GM19328 (cell line): ENCODE data around the gene PLEKHA7.
"Not testable (repeated sequence)": the region's sequence is repeated elsewhere in the genome, so short reads cannot be mapped to it uniquely, and the experiment has no call there.

Experiments
- ATAC-seq: cut with Tn5 transposase; IDR thresholded peaks from one replicate; pipeline ENCODE4 v1.9.1; 2021; ENCODE audit warnings: mild to moderate bottlenecking, moderate library complexity; ENCODE audit not compliant: unreplicated experiment

PLEKHA7 gene

DNA sequence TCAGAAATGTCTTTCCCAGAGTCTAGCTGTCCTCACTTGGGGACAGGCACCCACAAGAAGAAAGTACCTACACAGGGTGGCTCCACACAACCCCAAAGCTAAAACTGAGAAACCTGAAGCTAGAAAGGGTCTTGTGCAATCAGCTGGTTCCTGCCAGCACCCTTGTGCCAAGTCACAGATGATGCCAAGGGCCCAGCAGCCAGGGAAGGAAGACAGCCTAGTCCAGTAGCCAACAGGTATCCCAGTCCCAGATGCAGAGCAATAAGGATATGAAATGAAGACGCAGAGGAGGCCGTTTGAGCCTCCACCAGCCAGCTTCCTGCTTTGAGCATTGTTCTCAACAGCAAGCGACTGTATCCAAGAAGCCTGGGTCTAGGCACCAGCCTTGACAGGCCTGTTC lies 6.1 kb downstream of the PLEKHA7 start:
- ATAC-seq = no peak

DNA sequence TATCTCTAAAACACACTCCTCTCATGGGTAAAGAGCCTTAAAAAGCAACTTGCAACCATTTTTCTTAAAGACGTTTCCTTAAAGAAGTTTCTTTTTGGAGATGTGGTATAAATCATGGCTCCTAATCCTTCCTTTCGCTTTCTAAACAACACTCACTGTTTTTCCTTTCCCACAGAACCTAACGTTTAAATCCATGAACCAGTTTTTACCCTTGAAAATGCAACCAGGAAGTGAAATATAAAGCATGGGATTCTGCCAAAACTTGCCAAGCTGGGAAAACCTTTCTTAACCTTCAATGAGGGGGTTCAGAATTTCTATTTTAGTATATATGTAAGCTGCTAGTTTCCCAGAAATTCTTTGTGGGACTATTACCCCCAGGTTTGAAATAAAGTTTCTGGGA lies 8.6 kb downstream of the PLEKHA7 start:
- no peak for ATAC-seq

DNA sequence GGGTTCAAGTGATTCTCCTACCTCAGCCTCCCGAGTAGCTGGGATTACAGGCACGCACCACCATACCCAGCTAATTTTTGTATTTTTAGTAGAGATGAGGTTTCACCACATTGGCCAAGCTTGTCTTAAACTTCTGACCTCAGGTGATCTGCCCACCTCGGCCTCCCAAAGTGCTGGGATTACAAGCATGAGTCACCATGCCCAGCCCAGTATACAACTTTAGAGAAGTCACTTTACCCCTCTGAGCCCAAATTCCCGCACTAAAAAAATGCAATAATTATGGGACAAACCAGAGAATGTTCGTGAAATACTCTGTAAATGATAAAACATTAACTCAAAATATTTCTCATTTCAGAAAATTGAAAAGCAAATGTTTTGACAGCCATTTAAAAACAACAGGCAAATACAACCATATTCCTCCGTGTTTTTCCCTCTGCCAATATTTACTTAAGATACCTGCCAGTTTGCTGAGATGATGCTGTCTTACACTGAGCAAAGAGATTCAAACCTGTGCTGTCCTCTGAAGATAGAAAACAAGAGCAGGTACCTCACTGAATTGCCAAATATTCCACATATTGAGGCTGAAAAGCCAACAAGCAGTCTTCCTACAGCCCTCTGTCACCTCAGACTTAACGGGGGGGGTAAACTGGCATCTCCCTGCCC lies 9.6 kb downstream of the PLEKHA7 start:
- no peak for ATAC-seq

DNA sequence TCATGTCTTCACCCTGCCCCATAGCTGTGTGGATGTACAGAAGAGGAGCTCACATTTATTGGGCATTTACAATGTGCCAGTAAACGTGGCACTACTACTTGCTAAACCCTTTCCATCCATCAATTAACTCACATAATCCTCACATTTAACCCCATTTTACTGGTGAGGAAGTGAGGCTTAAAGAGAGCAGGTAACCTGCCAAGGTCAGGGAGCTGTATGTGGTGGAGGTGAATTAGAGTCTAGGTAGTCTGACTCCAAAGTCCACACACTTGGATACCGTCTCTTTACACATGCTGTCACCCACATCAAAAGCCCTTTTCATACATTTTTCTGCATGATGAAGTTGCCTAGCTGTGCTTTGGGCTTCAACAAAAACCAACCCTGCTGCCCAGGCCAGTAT lies 10.8 kb downstream of the PLEKHA7 start:
- ATAC-seq = no peak

DNA sequence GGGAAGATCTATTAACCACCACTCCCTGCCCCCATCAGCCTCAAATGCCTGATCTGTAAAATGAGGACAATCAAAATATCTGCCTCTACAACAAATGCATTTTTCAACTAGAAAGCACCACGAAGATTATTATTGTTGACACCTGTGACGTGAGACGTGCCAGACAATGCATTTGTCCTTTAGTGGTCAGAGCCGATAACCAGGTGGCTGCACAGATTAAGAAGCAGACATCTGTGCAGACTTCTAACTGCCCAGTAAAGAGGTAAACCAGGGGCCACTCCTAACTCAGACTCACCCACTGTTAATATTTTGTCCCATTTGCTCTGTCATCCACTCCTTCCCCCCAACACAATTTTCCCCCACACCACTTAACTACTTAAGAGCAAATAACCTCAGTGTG lies 11.7 kb downstream of the PLEKHA7 start:
- ATAC-seq = no peak

DNA sequence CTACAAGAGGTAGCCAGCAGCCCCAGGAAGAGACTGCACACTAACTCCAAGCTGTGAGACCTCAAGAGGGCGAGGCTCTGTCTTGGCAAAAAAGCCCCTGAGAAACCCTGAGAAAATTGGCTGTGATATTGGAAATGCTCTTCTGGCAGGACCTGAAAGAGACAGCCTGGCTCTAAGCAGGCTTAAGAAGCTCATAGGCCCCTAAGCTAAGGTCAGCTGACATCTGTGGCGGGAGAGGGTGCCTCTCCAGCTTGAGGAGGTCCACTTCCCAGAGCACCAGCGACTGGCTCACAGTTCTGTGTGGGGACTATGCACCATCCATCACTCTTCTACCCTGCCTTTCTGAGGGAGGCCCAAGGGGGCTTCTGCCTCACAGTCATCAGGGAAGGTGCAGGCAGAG lies 12.4 kb downstream of the PLEKHA7 start:
- no peak for ATAC-seq

DNA sequence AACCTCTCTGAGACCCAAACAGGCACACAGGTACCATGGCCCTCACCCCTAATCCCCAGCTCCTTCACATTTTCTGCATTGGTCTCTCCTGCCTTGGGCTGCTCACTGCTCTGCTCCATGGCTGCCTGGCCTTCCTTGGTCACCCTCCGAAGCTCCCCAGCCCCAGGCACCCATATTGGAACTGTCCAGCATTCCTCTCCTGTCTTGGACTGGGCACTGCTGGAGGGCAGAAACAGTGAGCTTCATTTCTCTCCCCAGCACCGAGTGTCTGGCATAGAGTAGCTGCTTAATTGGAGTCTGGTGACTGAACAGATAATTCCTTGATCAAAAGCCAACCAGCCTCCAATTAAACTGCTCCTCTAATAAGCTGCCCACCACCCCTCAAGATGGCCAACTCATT lies 13.2 kb downstream of the PLEKHA7 start:
- ATAC-seq = no peak

DNA sequence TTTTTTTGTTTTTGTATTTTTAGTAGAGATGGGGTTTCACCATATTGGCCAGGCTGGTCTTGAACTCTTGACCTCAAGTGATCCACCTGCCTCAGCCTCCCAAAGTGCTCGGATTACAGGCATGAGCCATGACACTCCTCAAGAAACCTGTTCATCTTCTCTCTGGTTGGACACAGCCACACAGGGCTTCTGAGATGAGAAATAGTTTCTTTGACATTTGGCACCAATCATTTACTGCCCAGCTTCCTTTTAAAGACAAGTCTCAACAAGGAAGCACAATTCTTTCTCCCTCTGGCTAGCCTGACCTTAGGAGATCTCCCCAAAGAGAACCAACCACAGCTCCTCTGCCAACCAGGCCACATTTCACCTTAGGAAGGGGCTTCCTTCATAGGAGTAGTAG lies 14.0 kb downstream of the PLEKHA7 start:
- ATAC-seq = not testable (repeated sequence)

DNA sequence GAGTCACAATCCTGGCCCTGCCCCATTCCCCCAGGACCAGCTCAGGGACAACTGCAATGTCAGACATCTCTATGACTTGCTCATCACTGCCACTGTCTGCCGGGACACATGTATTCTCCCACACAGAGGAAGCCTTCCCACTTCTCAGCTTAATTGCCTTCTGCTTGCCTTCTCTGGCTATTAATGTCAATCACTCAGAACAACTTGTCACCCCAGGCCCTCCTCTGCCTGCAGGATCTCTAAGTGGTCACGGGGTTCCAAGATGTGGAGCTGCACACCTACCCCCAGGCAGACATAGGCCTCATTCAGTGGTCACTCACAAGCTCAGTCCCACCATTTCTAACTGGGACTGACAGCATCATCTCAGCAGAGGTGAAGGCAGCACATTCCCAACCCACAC lies 15.1 kb downstream of the PLEKHA7 start:
- ATAC-seq = no peak

DNA sequence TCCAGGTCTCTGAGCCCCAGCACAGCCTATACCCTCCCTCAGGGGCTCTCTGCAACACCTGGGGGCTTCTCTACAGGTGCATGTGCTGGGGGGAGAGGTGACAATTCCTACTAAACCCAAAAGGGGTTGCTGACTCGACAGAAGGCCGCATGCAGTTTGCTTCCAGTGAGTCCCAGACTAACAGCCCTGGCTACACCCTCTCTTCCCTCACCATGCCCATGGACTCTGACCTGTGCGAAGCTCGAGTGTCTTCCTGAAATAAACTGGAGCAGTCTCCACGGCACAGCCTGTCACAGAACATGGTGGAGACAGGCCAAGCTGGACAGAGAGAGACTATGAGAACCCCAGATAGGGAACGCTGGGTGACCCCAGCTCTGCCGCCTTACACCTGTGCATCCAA lies 16.6 kb downstream of the PLEKHA7 start:
- ATAC-seq = no peak

DNA sequence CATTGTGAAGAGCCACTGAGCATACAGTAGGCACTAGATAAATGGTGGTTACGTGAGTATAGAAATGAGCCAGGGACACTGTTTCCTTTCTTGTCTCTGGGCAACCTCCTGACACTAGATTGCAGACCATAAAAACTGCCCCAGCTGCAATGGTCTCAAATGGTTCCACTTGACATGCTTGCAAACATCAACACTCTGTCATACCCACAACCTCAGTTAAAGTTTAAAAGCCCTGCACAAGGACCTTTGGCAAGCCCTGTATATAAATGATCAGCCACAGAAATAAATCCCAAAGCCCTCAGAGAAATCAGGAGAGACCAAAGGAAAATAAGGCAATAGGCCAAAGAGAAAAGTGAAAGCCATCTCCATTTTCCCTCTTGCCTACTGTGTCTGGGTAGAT lies 20.7 kb downstream of the PLEKHA7 start:
- no peak for ATAC-seq

DNA sequence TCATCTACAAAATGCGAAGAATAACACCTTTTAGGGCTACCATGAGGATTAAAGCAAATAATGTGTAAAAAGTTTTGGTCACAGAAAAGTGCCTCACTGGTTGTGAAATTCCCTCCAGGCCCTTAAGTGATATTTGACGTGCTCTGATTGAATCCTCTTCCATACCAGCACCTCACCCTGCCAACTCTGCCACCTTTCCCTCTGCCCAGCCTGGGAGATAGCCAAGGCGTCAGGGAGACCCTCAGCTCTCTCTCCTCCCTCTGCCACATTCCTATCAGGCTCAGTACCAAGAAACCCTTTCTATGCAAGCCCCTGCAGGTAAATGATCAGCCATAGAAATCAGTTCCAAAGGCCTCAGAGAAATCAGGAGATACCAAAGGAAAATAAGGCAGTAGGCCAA lies 21.4 kb downstream of the PLEKHA7 start:
- ATAC-seq = no peak

DNA sequence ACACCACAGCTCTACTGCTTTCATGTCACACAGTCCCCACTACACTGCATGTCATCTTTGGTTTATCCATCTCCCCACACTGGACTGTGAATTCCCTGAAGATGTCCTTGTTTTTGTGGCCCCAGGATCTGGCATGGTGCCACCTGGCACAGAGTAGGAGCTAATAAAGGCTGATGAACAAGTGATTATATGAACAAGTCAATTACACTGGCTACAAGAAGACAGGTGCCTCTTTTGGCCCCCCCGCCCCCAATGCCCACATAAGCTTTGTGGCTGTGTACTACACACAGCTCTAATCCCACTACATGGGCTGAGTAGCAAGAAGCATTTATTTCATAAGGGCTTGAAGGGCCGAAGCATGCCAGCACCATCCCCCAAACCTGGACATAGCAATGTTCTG lies 24.7 kb downstream of the PLEKHA7 start:
- ATAC-seq = no peak

DNA sequence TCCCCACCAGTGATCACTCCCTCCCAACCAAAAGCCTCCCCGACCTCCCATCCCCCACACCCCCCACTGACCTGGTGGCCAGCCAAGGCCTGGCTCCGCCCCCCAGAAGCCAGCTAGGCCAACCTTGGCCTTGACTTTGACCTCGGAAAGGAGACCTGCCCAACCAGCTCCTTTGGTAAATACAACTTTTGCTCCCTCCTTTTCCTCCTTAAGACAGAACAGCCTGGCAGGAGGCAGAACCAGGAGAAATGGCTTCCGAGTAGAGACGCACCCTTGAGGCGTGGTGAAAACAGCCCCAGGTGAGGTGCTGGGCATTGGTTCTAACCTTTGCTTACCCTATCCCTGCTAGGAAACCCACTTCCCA lies 27.0 kb downstream of the PLEKHA7 start:
- no peak for ATAC-seq

DNA sequence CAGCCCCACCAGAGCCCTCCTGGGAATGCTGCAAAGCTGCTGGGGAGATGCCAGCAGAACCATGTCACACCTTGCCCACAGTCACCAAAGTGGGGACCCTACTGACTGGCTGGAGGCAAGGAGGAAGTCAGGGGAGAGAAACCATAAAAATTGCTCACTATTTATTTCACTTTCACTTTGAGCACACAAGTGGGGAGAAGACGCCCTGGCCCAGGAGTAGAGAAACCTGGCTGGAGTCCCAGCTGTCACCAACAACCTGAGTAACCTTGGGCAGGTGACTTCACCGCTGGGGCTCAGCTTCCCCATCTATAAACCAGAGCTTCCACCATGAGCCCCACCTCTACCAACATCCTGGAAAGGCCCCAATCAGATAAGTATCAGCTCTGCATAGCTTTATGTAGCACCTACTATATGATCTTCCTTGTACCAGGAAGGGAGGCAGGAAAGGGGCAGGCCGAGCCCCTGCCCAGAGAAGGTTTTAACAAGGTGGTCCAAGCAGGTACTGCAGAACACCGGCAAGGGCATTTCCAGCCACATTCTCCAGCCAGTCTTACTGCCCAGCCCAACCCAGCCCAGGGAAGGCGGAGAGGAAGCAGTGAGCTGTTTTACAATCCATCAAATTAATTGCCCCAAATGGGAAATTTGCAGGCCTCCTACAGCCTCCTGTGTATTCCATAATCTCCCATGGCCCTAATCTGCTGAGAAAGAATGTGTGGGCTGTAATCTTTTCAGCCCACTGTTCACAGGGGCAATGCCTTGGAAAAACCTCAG lies 27.6 kb downstream of the PLEKHA7 start:
- ATAC-seq = peak; percentile 94

DNA sequence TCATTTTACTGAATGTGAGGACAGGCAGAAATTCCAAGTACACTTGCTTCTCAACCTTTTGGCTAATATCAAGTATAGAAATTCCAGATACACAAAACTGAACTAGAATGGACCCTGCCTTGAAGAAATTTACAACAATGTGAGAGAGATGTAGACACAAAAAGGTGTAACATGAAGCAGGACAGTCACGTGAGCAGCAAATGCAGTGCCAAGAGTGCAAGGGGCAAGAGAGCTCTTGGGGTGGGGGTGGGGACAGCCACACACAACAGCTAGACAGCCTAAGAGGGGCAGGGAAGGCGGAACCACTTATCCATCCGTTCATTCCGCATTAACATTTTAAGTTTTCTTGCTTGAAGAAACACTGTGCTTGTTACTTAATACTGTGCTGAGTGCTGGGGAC lies 28.9 kb downstream of the PLEKHA7 start:
- ATAC-seq = no peak

DNA sequence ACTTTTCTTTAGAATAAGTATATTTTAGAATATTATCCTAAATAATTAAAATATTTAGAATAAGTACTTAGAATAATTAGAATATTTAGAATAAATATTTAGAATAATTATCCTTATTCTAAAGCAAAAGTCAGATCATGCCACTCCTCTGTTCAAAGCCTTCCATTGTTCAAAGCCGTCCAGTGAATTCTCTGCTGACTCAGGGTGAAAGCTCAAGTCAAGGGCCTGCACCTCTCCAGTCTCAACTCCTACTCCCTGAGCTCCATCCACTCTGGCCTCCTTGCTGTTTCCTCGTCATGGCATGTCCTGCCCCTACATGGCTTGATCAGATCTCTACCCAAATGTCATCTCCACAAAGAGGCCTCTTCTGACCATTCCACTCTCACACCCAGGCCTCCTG lies 30.0 kb downstream of the PLEKHA7 start:
- no peak for ATAC-seq

DNA sequence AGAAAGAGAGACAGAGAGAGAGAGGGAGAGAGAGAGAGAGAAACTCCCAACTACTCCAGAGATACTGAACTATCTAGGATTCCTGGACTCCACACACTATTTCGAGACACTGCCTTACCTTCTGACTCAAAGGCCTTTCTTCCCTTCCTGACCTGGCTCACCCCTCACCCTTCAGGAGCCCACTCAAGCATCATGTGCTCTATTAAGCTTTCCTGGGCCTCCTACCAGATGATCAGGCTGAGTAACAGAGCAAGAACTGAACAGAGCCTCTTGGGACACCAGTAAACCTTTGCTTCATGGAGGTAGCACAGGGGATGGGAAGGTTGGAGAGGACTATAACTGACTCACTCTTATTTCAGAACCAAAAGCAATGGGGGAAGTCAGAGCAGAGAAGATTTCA lies 31.4 kb downstream of the PLEKHA7 start:
- ATAC-seq = no peak

DNA sequence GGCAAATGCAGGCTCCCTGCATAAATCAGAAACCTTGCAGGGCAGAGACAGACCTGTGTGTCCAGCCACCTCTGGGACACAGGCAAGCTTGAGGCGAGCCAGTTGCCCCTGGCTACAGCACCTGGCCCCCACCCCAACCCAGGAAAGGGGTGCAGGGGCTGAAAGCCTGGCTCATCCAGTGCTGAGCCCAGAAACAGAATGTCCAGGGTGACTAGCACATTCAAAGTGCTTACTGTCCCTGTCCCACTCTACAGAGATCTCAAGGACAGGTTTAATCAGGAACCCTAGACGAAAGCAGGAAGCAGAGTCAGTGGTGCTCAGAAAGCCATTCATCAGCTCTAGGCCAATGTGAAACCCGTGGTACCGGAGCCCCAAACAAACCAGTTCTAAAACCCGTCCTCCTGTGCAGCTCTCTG lies 31.9 kb downstream of the PLEKHA7 start:
- ATAC-seq = no peak

DNA sequence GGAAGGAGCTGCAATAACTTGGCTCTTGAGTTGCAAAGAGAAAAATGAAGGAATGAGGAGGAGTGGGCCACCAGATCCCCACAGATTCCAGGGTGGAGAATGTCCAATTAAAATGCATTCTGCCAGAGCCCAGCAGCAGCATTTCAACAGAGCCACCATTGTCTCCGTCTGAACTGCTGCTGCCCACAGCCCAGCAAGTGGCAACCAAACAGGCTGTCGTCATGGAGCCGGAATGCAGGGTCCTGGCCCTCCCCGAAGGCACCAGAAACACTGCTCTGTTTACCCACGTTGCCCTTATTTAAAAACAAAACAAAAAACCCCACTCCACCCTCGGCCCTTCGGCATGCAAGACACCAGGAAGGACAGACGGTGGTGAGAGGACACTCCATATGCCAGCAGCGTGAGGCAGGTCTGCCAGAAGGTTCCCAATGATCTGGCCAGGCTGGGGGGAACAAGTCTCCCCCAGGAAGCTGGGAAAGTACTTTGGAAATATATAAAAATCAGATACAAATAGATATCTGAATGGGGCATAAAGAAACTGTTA lies 32.5 kb downstream of the PLEKHA7 start:
- no peak for ATAC-seq

DNA sequence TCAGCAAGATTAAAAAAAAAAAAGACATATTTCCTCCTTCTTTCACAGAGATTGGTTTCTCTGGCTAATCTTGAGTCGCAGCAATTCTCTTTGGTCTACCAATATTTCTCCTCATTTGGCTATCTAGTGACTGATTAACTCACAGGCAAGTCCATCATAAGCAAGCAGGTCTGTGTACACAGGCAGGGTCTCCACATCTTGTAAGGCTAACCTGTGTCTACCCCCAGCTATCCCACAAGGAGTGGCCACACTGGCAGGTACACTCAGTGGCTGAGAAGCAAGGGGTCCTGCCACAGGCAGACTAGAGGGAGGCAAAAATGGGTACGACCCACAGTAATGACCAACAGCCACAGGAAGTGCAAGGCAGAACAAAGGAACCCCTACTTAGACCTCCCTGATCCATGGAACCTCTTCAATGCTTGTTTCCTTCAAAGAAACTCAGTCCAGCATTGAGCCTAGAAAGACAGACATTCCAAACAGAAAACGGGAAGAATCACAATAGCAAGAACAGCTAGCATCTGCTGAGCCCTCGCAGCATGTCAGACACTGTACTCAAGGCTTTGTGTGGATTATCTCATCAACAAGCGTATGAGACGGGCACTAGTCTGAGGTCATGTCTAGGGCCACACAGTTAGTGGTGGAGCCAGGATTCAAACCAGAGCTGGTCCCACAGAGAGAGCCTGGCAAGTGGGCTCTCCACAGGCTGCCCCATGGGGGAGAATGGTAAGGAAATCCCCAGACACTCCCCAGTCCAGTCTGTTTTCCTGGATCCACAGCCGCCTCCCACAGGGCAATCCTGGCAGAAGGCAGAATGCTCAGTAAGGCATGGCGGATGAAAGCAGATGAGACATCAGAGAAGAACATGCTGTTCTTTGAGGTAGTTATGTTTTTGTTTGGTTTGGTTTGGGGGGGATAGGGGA lies 34.3 kb downstream of the PLEKHA7 start:
- ATAC-seq = no peak

DNA sequence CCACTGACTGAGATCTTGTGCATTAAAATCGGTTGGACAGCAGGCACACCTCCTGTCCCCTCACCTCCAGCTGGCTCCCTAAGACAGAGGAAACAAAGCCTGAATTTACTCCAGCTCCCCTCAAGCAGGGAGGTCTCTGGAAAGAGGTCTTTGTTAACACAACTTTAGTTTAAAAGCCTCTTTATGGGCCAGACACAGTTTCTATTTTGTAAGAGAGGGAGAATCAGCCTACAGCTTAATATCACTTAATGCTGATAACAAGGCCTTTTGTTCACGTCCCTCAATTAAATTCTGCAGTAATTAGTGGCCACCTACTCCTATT lies 36.3 kb downstream of the PLEKHA7 start:
- no peak for ATAC-seq
